Measurements from ENCODE around the gene FKBP7.
A peak's percentile ranks its signal among the peaks of the same experiment; 100 is the strongest.

Gene FKBP7

GRCh38 chr2:178469219-178469849 is 9.1 kb downstream of the FKBP7 start:
- TF ChIP-seq CTCF (IDR thresholded peaks at IDR 0.05; ENCODE audit: low read length, missing control alignments) = no peak
- H3K4me3 ChIP-seq (replicated peaks; ENCODE audit: low read depth, low read length) = no peak overlapping the region
- no peak for DNase-seq (ENCODE audit: low read depth)

GRCh38 chr2:178457390-178457886 is 21.0 kb downstream of the FKBP7 start:
- no peak for TF ChIP-seq CTCF (IDR thresholded peaks at IDR 0.05; ENCODE audit: low read length, missing control alignments)
- no peak for DNase-seq (ENCODE audit: low read depth)
- no peak overlapping the region for H3K4me3 ChIP-seq (replicated peaks; ENCODE audit: low read depth, low read length)

GRCh38 chr2:178455947-178456346 is 22.5 kb downstream of the FKBP7 start:
- H3K4me3 ChIP-seq (replicated peaks; ENCODE audit: low read depth, low read length) = no peak overlapping the region
- TF ChIP-seq CTCF (IDR thresholded peaks at IDR 0.05; ENCODE audit: low read length, missing control alignments) = no peak
- DNase-seq (ENCODE audit: low read depth) = no peak

- DNase-seq (ENCODE audit: low read depth) = no peak
- no peak for TF ChIP-seq CTCF (IDR thresholded peaks at IDR 0.05; ENCODE audit: low read length, missing control alignments)
- H3K4me3 ChIP-seq (replicated peaks; ENCODE audit: low read depth, low read length) = no peak overlapping the region
These were observed 25.5 kb downstream of the FKBP7 start for GRCh38 chr2:178452870-178453269.

GRCh38 chr2:178452334-178452733 is 26.1 kb downstream of the FKBP7 start:
- H3K4me3 ChIP-seq (replicated peaks; ENCODE audit: low read depth, low read length) = no peak overlapping the region
- no peak for TF ChIP-seq CTCF (IDR thresholded peaks at IDR 0.05; ENCODE audit: low read length, missing control alignments)
- DNase-seq (ENCODE audit: low read depth) = no peak

- DNase-seq (ENCODE audit: low read depth) = peak; percentile 98
- peak within 1 kb of the TSS; percentile 84 for H3K4me3 ChIP-seq (replicated peaks; ENCODE audit: low read depth, low read length)
- TF ChIP-seq CTCF (IDR thresholded peaks at IDR 0.05; ENCODE audit: low read length, missing control alignments) = no peak
These were observed 27.4 kb downstream of the FKBP7 start, which contains the start of the genes PJVK and PRKRA for GRCh38 chr2:178450774-178451525. Gene PJVK, plus strand, starts transcription at chr2:178451378. Its CDS starts 2,032 bp downstream, at chr2:178453410. Gene PRKRA, minus strand, starts transcription at chr2:178451175. Its CDS starts 145 bp downstream, at chr2:178451030.
